ENCODE measurements around the gene ADGRA3.
"Not testable (repeated sequence)": the region's sequence is repeated elsewhere in the genome, so short reads cannot be mapped to it uniquely, and the experiment has no call there.

The ADGRA3 gene

DNA sequence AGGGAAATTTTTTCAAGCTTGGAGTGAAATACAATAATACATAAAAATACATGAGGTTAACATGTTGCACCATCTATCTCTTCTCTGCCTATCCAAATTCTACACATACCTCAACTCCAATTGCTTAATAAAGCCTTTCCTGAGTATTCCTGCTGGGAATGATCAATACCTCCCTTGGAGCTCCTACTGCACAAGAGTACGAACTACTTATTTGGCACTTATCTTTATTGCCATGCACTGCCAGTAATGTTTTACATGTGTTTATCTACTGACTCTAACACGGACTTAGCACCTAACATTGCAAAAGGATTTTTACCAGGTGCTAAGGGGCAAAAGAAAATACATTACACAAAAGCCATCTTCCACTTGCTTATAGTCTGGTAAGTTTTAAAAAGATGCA lies 80.2 kb downstream of the ADGRA3 start:
- DNase-seq, result no peak

DNA sequence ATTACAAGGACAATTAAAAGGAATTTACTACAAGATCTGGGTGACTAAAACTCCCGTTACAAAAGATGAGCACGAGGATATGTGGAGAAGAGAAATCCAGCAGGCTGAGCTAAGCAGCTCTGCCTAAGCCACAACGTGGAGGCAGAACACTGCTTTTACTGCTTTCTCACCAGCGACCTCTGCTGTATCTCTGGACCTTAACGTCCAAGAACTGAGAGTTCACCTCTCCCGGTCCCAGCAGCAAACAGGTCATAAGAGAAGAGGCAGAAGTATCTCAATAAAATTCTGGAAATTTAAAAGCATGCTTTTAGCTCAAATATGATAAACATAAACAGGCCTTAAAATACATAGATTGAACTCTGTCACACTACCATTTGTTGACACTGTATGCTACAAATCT lies 81.0 kb downstream of the ADGRA3 start:
- peak in 1 of 2 experiments; percentile 12 for DNase-seq

DNA sequence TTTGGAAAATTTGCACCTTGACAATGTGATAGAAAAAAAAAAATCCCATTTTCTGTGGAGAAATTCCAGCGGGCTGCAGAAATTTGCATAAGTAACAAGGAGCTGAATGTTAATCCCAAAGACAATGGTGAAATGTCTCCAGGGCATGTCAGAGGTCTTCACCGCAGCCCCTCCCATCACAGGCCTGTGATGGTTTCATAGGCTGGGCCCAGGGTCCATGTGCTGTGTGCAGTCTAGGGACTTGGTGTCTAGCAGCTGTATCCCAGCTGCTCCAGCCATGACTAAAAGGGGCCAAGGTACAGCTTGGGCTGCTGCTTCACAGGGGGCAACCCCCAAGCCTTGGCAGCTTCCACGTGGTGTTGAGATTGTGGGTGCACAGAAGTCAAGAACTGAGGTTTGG lies 85.2 kb downstream of the ADGRA3 start:
- no peak for DNase-seq

DNA sequence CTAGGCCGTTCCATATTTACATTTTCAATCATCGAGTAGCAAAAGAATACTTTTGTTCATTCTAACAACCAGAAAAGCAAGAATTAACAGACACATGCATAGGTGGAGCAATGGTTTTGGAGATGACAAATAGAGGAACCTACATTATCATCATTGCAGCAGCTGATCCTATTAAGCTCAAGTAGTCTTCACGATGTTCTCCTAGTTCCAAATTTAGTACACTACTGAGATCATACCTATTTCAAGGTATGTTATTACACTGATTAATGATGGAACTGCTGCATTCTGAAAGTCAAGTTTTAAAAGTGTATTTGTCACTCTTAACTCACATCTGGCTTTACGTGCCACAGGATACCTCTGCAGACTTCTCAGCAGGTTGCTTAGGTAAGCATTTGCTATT lies 87.4 kb downstream of the ADGRA3 start:
- no peak for DNase-seq

DNA sequence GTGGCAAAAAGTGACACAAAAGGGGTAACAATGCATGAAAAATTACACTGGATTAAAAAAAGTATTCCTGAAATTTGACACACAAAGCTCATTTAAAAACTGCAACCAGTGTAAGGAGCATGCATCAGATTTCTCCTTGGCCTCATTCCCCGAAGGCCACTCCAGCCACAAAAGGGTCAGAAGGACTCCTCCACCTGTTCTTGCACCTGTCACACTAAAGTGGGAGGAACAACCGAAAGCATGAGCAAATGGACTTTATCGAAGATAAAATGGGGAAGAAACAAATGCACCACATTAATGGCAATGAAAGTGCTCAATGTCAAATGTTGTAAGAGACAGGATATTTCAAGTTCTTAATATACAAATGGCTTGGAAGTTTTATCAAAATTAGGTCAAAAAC lies 88.2 kb downstream of the ADGRA3 start:
- DNase-seq, result no peak

DNA sequence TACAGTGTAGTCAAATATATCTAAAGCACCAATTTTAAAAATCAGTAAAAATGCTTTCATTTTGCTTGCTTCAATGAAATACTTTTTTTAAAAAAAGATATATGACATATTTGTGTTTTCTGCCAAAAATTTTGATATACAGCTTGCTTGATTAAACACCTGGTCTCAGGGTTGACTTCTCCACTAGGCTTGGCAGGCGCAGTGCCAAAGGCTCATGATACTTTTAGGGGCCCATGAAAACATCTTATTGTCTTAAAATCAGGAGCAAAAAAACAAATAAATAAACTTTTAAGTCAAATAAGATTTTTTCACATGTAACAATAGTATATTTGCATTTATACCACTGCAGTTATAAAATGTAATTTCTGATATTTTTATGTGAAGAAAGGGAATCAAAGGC lies 95.6 kb downstream of the ADGRA3 start:
- DNase-seq, result no peak

DNA sequence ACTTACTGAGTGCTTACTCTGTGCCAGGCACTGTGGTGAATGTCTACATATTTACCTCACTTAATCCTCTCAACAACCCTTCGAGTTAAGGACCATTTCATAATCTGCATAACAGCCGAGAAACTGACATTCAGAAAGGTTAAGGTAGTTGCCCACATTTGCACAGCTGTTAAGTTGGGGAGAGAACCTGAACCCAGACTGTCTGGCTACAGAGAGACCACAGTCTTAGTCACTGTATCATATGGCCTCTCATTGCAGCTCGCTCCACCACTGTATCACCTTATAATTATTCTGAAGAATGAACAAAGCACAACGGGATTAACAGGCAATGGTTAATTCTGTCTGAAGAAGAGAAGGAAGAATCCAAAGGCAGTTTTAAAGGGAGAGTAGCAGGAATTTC lies 98.5 kb downstream of the ADGRA3 start:
- no peak for DNase-seq

DNA sequence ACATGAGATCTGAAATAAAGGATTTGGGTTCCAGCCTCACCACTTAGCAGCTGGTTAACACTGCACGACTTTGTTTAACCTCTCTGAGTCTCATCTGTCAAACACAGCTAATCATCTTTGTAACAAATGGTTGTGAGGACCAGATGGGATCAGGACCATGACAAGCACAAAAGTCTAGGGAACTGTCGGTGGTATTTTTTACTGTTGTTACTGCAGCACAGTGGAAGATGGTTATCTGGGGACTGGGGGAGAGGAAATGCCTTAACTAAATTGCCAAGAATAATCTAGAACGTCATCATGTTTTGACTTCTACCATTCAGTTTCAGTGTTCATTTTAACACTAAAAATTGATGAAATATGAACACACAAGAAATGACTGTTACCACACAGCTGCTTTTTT lies 99.5 kb downstream of the ADGRA3 start:
- DNase-seq, result no peak

DNA sequence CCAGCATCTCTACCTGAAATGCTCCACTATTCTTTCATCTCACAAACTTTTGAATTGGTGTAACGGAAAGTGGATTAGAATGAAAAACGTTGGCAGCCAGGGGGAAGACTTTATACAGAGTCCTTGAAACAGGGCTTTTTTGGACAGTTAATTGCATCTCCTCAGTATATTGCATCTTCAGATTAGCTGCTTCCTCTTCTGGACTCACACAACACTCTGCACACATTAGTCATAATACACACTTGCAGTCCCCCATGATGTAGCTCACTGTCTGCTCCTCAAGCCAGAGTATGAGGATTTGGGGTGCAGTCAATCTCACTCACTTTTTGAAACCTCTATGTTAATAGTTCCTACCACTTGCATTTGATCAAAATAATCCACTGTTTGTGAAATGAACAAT lies 101.0 kb downstream of the ADGRA3 start:
- DNase-seq, result no peak

DNA sequence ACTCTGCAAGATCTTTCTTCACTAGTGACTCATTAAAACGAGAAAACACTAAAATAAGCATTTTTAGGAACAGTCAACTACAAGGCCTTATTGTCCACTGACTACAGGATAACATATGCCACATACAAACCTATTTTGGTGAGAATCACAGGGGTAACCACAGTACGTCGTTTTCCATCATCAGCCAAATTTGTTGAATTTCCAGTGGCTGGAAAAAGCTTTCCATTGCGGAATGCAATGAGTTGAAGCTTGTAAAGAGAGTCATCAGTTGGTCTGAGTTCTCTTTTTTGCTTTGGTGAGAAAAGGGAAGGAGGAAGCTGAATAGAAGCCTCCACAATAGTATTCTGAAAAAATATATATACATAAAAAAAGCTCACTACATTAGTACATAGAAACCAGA lies 102.4 kb downstream of the ADGRA3 start:
- DNase-seq, result no peak

DNA sequence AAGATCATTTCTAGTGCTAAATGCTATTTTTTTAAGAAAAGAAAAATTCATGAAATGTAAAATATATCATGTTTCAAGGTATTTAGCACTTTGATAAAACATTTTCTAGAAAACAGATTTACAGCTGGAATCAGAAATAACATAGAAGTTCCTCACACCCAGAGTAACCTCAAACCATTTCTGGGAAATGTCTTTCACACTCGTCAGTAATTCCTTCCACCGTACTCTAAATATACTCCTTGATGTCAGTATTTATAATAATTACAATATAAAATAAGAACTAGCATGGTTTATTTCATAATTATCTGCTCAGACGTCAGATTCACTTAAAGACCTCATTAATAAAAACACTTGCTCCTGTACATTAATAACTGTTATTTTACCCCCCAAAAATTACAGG lies 103.9 kb downstream of the ADGRA3 start:
- no peak for DNase-seq

DNA sequence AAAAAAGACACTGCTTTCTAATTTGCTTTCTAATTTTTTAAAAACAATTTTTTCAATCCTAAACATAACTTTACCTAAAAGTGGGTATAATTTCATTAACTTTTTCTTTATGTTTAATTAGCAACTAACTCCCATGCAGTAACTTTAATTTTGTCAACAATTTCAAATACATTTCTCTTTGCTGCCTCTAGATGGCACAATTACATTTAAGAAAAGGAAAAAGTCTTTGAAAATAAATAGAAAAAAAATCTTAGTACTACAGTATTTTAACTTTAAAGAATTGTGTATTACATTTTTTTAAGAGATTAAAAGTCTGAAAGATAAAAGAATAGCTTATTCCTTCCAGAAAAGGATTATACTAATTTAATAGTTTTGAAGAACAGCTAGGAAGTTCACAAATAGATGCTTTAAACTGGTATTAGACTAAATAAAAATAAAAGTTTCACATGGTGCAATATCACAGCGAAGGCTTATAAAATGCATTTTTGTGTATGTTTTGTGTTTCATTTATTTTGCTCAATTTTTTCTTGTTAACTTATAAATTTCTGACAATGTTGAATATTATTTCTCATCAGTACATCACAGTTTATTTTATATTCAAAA lies 105.1 kb downstream of the ADGRA3 start:
- DNase-seq, result no peak

DNA sequence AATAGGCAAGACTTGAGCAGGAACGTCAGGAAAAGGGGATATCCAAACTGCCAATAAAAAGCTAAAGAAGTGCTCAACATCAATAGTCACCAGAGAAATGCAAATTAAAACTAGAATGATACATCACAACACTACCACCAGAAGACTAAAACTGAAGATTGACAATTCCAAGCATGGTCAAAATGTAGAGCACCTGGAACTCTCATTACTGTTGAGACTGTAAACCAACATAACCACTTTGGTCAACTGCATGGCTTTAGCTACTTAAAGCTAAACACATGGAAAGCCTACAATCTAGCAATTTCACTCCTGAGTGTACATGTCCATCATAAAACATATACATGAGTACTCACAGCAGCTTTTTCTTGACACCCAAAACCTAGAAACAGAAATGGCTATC lies 107.4 kb downstream of the ADGRA3 start:
- no peak for DNase-seq

DNA sequence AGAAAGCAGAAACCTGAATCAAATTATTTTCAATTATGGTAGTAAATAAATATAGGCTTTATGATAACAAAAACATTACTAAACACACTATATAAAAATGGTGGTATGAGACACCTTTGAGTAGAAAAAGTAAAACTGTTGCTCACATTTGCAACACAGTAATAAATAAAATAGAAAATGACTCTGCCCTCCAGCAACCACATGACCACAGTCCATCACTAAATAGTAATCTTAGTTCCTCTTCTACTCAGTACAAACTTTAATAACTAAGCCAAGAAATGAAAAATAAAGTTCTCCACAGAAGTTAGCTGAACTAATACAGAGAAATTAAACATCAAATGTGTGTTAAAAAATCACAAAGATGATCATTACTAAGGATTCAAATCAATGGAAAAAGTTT lies 108.5 kb downstream of the ADGRA3 start:
- DNase-seq, result no peak

DNA sequence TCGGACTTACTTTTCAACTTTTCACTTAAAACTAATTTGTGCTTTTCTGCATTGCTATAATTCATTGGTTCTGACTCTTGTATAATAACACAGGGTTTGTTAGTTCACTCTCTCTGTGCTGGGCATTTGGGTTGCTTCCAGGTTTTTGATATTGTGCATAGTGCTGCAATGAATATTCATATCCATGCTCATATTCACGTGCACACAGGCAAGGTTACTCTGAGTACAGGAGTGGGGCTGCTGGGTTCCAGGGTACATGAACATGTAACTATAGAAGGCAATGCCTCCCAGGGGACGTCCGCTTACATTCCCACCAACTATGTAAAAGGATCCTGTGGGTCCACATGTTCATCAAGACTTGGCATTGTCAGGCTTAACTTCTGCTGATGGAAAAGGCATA lies 117.2 kb downstream of the ADGRA3 start:
- DNase-seq, result no peak

DNA sequence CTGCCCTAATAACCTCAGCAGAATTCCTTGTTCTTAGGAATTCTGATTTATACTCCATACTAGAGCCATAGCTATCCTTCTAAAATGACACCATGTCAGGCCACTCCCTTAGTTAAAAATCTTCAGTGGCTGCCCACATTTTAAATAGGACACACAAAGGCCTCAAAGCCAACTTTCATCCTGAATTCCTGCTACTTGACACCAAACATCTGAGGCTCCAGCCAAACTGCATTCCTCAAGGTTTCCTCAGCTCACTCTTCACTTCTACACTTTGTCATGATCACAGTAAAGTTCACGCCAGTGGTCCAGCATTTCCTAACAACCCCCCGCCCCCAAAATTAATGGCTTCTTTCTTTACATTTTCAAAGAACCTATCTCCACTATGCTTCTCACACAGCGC lies 124.3 kb downstream of the ADGRA3 start:
- no peak for DNase-seq

DNA sequence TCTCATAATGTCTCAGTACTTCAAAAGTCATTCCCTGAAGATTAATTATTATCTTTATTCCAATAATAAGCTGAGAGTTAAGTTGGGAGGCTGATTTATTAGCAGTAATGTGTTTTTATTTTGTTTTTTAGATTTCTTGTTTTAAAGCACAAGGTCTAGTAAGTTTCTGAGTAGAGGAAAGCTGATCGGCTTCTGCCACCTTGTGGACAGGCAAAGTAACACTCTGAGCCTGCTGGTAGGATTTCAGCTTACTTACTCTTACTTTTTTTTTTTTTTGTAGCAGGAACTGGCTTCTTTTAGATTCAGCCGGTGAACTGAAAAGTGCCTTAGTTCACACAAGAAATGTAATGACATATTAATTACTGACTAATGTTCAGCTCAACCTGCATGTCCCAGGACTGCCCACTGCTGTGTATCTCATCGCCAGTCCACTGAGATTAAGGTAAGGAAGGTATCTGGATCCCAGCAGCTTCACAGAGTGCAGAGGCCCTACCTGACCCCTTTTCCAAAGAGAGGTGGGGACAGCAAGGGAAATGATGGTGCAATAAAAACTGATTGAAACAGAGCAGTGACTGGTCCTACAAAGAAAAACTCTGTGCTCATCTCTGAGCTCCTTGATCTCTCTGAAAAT lies 126.5 kb downstream of the ADGRA3 start:
- DNase-seq, result peak in 1 of 2 experiments; percentile 1

DNA sequence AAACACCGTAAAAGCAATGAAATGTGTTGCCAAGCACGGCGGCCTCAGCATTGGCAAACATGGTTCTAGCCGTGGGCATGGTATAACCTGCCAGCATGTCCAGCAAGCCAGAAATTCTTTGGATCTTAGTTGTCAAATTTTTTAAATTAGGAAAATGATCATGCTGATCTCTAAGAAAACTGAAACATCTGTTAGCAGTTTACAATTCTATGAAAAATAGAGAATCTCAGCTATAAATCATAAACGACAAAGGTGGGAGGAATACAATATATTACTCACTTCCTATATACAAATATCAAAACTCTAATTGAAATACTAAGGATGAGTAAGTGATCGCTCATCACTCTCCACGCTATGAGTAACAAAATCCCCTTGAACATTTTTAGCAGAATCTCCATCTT lies 130.3 kb downstream of the ADGRA3 start:
- DNase-seq, result no peak

DNA sequence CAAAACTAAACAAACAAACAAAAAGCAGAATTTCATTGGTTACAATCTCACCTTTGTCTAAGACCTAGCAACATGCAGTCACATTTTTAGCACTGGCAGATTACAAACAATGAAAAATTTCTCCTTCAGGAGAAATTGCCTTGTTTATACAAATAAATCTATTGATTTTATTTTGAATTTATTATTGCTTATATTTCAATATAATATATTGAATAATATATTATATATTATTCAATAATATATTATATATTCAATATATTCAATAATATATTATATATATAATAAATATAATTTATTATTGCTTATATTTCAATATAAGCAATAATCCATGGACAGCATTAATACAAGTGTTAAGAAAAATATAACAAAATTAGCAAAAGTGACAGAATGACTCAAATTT lies 131.7 kb downstream of the ADGRA3 start:
- no peak for DNase-seq

DNA sequence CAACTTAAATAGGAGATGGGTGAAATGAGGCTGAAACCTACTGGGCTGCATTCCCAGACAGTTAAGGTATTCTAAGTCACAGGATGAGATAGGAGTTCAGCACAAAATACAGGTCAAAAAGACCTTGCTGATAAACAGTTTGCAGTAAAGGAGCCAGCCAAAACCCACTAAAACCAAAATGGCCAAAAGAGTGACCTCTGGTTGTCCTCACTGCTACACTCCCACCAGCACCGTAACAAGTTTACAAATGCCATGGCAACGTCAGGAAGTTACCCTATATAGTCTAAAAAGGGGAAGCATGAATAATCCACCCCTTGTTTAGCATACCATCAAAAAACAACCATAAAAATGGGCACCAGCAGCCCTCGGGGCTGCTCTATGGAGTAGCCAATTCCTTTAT lies 133.7 kb downstream of the ADGRA3 start:
- DNase-seq, result not testable (repeated sequence)

DNA sequence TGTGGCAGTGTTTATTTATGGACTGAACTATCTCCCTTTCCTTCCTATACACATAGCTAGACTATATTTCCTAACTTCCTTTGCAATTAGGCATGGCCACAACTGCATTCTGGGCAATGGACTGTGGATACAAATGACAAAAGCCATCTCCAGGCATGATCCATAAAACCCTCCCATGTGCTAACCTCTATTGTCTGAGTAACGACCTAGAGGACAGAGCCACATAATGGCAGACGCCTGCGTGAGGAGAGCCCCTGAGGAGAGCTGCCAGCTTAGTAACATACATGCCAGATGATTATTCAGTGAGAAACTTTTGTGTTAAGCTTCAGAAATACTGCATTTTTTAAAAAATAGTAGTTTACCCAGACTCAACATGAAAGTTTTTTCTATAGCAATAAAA lies 142.9 kb downstream of the ADGRA3 start:
- no peak for DNase-seq

DNA sequence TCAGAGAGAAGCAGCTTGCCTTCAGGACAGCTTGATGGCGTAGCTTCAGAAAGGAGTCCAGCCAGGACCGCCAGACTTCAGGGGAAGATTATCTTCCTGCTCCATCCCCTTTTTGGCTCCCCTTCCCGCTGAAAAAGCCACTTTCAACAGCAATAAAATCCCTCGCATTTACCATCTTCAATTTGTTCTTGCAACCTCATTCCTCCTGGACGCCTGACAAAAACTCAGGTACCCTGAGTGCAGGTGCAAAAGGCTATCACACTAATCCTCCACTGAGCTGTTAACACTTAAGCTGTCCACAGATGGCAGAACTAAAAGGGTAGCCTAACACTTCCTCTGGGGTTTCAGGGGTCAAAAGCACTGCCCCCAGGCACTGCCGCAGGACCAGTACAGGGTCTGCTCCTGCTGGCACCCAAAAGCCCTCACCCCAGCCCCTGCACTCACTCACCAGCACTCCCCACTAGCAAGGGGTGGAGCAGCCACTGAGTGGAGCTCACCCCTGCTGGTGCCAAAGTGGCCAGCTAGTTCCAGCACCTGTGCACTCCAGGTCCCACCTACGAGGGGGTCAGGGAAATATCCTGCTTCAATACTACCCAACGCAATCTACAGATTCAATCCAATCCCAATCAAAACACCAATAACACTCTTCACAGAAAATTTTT lies 145.8 kb downstream of the ADGRA3 start:
- no peak for DNase-seq

DNA sequence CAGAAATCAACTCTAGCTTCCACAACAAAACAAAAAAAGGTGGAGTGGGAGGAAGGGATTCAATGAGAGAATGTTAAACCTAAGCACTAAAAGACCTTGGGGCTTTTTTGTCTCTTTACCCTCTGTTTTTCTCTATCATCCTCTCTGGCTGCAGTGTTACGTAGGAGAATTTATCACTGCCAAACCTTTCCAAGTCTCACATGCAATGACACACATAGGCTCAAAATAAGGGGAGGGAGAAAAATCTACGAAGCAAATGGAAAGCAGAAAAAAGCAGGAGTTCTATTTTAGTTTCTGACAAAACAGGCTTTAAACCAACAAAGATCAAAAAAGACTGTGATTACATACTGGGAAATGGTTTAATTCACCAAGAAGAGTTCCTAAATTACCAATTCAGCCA lies 152.1 kb downstream of the ADGRA3 start:
- DNase-seq, result no peak

DNA sequence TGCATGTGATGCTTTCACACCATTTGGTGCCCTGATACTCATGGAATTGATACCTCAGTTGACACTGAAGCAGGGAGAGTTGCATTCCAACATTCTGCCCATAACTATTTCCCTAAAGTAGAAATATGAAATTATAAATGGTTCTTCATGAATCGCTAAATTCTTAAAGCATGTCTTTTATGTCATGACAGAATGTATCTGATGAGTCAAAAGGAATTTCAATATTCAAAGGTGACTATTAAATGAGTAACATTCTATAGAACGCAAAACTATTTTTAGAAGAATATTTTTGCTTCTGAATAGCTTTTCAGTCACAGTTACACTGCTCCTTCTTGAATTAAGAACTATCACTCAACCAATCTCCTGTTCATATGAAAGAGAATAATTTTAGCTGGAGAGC lies 152.8 kb downstream of the ADGRA3 start:
- DNase-seq, result no peak
